Colon (tissue), 2 donors: ENCODE results near the gene RABL2A.
"Not testable (repeated sequence)": the region's sequence is repeated elsewhere in the genome, so short reads cannot be mapped to it uniquely, and the experiment has no call there.

ENCODE experiments used
- FAIRE-seq: peaks from 2 replicates; lab custom pipeline; 2012; peaks lifted over from hg19 to GRCh38; lab: Jason Lieb, UNC
- donor health status: control.
- donor health status: control.

The RABL2A gene

GRCh38 chr2:113686537-113686936, 59.5 kb downstream of the RABL2A start:
- no peak for FAIRE-seq

- not testable (repeated sequence) for FAIRE-seq
These were observed 63.8 kb downstream of the RABL2A start for GRCh38 chr2:113690871-113691270.
